ENCODE measurements around the gene CCDC57.

The CCDC57 gene

GRCh38 chr17:82236142-82236971, 23.7 kb upstream of the CCDC57 start:
- peaks cover 94% of the 10 kb centered on the region for H3K4me1 ChIP-seq (ENCODE audit: control insufficient read depth, insufficient read depth, low read depth, low read length)
- peak; percentile 64 for DNase-seq
- 65% methylated on average over 43 of the region's 44 CpGs for WGBS

GRCh38 chr17:82235775-82236141, 23.1 kb upstream of the CCDC57 start:
- H2BK12ac ChIP-seq (ENCODE audit: low read length in 2 of 2), result no peak overlapping the region
- no peak overlapping the region for H2BK120ac ChIP-seq (ENCODE audit: low read depth, low read length)
- no peak overlapping the region for H3K9ac ChIP-seq (ENCODE audit: low read length)
- H3K27ac ChIP-seq (ENCODE audit: low read length, poor library complexity, severe bottlenecking), result peak overlapping the region; percentile 6
- H3K36me3 ChIP-seq (ENCODE audit: control insufficient read depth in 1 of 2, insufficient read depth in 2 of 2, low read depth in 1 of 2, low read length in 2 of 2), result peaks cover 34 to 68% of the 10 kb centered on the region in 2 experiments
- H3K4ac ChIP-seq (ENCODE audit: low read depth in 1 of 2, low read length in 2 of 2), result no peak overlapping the region
- no peak overlapping the region for H3K4me3 ChIP-seq (ENCODE audit: insufficient read depth in 1 of 2, low read depth in 1 of 2, low read length in 2 of 2)
- no peak overlapping the region for H2AFZ ChIP-seq (ENCODE audit: low read depth, low read length)
- no peaks in the 10 kb centered on the region for H3K27me3 ChIP-seq (ENCODE audit: control insufficient read depth in 1 of 2, insufficient read depth in 1 of 2, low read length in 2 of 2)
- no peak overlapping the region for H3K18ac ChIP-seq (ENCODE audit: low read depth in 1 of 2, low read length in 2 of 2)
- no peak for DNase-seq
- no peak overlapping the region for H2BK15ac ChIP-seq (ENCODE audit: low read depth, poor library complexity, severe bottlenecking)
- H2AK5ac ChIP-seq (ENCODE audit: low read length, severe bottlenecking), result peak overlapping the region; percentile 50
- H3K79me1 ChIP-seq (replicated peaks; ENCODE audit: low read length, poor library complexity, severe bottlenecking), result peaks cover 15% of the 10 kb centered on the region
- H3K4me2 ChIP-seq (ENCODE audit: low read length, poor library complexity, severe bottlenecking), result no peak overlapping the region
- H4K8ac ChIP-seq (ENCODE audit: low read length), result peak overlapping the region; percentile 15
- no peaks in the 10 kb centered on the region for H3K9me3 ChIP-seq (ENCODE audit: control insufficient read depth, low read length)
- peaks cover 90% of the 10 kb centered on the region for H3K4me1 ChIP-seq (ENCODE audit: control insufficient read depth, insufficient read depth, low read depth, low read length)
- no peak overlapping the region for H4K91ac ChIP-seq (ENCODE audit: low read length)
- peak overlapping the region in 1 of 2 experiments; percentile 67 for H3K23ac ChIP-seq (ENCODE audit: low read length in 2 of 2)
- H3K14ac ChIP-seq (ENCODE audit: low read length in 2 of 2), result no peak overlapping the region
- no peak overlapping the region for H2BK5ac ChIP-seq (ENCODE audit: low read depth, low read length, poor library complexity, severe bottlenecking)
- WGBS, result 85% methylated on average over 15 of the region's 15 CpGs

More at GRCh38 chr17:82236142-82236971, 23.7 kb upstream of the CCDC57 start:
- H3K9ac ChIP-seq (ENCODE audit: low read length), result no peak overlapping the region
- H2BK5ac ChIP-seq (ENCODE audit: low read depth, low read length, poor library complexity, severe bottlenecking), result no peak overlapping the region
- H3K27ac ChIP-seq (ENCODE audit: low read length, poor library complexity, severe bottlenecking), result peak overlapping the region; percentile 6
- peaks cover 34 to 74% of the 10 kb centered on the region in 2 experiments for H3K36me3 ChIP-seq (ENCODE audit: control insufficient read depth in 1 of 2, insufficient read depth in 2 of 2, low read depth in 1 of 2, low read length in 2 of 2)
- H3K4me2 ChIP-seq (ENCODE audit: low read length, poor library complexity, severe bottlenecking), result peak overlapping the region; percentile 7
- no peak overlapping the region for H3K14ac ChIP-seq (ENCODE audit: low read length in 2 of 2)
- H3K27me3 ChIP-seq (ENCODE audit: control insufficient read depth in 1 of 2, insufficient read depth in 1 of 2, low read length in 2 of 2), result no peaks in the 10 kb centered on the region
- H3K9me3 ChIP-seq (ENCODE audit: control insufficient read depth, low read length), result no peaks in the 10 kb centered on the region
- peaks cover 15% of the 10 kb centered on the region for H3K79me1 ChIP-seq (replicated peaks; ENCODE audit: low read length, poor library complexity, severe bottlenecking)
- H2AK5ac ChIP-seq (ENCODE audit: low read length, severe bottlenecking), result peak overlapping the region; percentile 50
- peak overlapping the region; percentile 45 for H4K8ac ChIP-seq (ENCODE audit: low read length)
- no peak overlapping the region for H3K4me3 ChIP-seq (ENCODE audit: insufficient read depth in 1 of 2, low read depth in 1 of 2, low read length in 2 of 2)
- no peak overlapping the region for H2BK12ac ChIP-seq (ENCODE audit: low read length in 2 of 2)
- H3K23ac ChIP-seq (ENCODE audit: low read length in 2 of 2), result no peak overlapping the region
- H2BK15ac ChIP-seq (ENCODE audit: low read depth, poor library complexity, severe bottlenecking), result no peak overlapping the region
- no peak overlapping the region for H3K4ac ChIP-seq (ENCODE audit: low read depth in 1 of 2, low read length in 2 of 2)
- H4K91ac ChIP-seq (ENCODE audit: low read length), result no peak overlapping the region
- no peak overlapping the region for H2AFZ ChIP-seq (ENCODE audit: low read depth, low read length)
- H2BK120ac ChIP-seq (ENCODE audit: low read depth, low read length), result no peak overlapping the region
- H3K18ac ChIP-seq (ENCODE audit: low read depth in 1 of 2, low read length in 2 of 2), result peak overlapping the region in 1 of 2 experiments; percentile 44

GRCh38 chr17:82235056-82235774, 22.6 kb upstream of the CCDC57 start:
- WGBS, result 95% methylated on average over 19 of the region's 19 CpGs
- H3K23ac ChIP-seq (ENCODE audit: low read length in 2 of 2), result peak overlapping the region in 1 of 2 experiments; percentile 67
- DNase-seq, result no peak
- H3K4ac ChIP-seq (ENCODE audit: low read depth in 1 of 2, low read length in 2 of 2), result no peak overlapping the region
- H3K36me3 ChIP-seq (ENCODE audit: control insufficient read depth in 1 of 2, insufficient read depth in 2 of 2, low read depth in 1 of 2, low read length in 2 of 2), result peaks cover 28 to 62% of the 10 kb centered on the region in 2 experiments
- peak overlapping the region; percentile 9 for H2BK5ac ChIP-seq (ENCODE audit: low read depth, low read length, poor library complexity, severe bottlenecking)
- H4K91ac ChIP-seq (ENCODE audit: low read length), result no peak overlapping the region
- H2AFZ ChIP-seq (ENCODE audit: low read depth, low read length), result no peak overlapping the region
- H3K27ac ChIP-seq (ENCODE audit: low read length, poor library complexity, severe bottlenecking), result no peak overlapping the region
- peaks cover 12% of the 10 kb centered on the region for H3K79me1 ChIP-seq (replicated peaks; ENCODE audit: low read length, poor library complexity, severe bottlenecking)
- H3K9me3 ChIP-seq (ENCODE audit: control insufficient read depth, low read length), result no peaks in the 10 kb centered on the region
- no peak overlapping the region for H3K14ac ChIP-seq (ENCODE audit: low read length in 2 of 2)
- H3K27me3 ChIP-seq (ENCODE audit: control insufficient read depth in 1 of 2, insufficient read depth in 1 of 2, low read length in 2 of 2), result no peaks in the 10 kb centered on the region
- H4K8ac ChIP-seq (ENCODE audit: low read length), result no peak overlapping the region
- peaks cover 90% of the 10 kb centered on the region for H3K4me1 ChIP-seq (ENCODE audit: control insufficient read depth, insufficient read depth, low read depth, low read length)
- H2BK12ac ChIP-seq (ENCODE audit: low read length in 2 of 2), result no peak overlapping the region
- H3K18ac ChIP-seq (ENCODE audit: low read depth in 1 of 2, low read length in 2 of 2), result no peak overlapping the region
- no peak overlapping the region for H3K9ac ChIP-seq (ENCODE audit: low read length)
- H2AK5ac ChIP-seq (ENCODE audit: low read length, severe bottlenecking), result peak overlapping the region; percentile 33
- no peak overlapping the region for H3K4me2 ChIP-seq (ENCODE audit: low read length, poor library complexity, severe bottlenecking)
- H2BK120ac ChIP-seq (ENCODE audit: low read depth, low read length), result no peak overlapping the region
- no peak overlapping the region for H2BK15ac ChIP-seq (ENCODE audit: low read depth, poor library complexity, severe bottlenecking)
- no peak overlapping the region for H3K4me3 ChIP-seq (ENCODE audit: insufficient read depth in 1 of 2, low read depth in 1 of 2, low read length in 2 of 2)
